IPS-NIHi7 (cell line): Measurements from ENCODE around the gene COL18A1.
"Not testable (repeated sequence)": the region's sequence is repeated elsewhere in the genome, so short reads cannot be mapped to it uniquely, and the experiment has no call there.

ENCODE experiments used
- DNase-seq: peaks from one replicate; pipeline ENCODE4 v3.0.0; 2012; ENCODE audit warnings: mixed read lengths; ENCODE audit errors: extremely low spot score

Gene COL18A1

DNA sequence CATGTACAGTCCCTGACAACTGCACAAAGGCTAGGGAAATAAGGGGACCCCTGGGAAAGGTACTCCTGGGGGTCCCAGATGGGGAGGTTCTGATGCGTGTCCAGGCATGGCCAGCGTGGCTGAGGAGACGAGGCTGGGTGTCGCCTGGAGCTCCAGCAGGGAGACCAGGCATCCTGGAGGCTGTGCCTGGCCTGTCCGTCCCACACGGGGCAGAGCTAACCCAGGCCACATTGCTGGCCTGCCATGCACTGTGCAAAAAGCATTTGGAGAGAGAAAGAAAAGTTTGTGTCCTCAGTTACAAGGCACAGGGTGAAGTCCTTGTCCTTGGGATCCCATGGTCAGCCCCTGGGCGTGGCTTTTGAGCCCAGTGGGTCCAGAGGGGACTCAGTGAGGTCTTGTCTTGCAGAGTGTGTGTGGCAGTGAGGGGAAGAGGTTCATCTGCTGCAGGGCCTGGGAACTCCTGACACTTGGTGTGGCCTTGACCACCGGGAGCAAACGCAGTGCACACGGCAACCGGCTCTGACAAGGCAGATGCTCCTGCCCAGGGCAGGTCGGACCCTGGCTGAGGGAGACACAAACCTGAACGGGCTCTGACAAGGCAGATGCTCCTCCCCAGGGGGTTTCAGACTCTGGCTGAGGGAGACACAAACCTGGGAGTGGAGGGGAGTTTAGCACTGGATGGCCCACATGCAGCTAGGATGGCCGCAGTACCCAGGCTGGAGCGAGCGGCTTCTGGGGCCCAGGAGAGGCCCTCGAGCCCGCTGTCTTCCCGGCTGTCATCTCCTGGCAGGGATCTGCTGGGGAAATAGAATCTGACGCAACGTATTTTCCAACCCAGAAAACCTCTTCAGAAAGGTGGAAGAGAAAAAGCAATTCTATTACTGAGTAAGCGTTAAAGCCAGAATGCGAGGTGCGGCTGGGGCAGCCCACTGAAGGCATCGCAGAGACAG, 37.3 kb upstream of the COL18A1 start:
- DNase-seq = no peak

DNA sequence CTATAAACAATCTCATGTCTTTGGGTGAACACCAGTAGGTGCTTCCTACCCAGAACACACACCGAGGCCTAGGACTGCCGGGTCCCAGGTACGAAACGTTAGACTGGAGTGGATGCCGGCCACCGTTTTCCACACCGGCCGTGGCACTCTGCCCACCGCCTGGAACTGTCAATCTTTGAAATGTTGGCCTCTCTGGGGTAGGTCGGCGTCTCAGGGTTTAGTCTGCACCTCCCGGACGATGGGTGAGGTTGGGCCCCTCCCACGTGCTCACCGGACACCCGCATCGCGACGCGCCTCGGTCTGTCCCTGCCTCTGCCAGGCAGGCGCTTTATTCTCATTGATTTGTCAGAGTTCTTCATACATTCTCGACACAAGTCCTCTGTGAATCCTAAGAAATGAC, 35.9 kb upstream of the COL18A1 start:
- DNase-seq = not testable (repeated sequence)

DNA sequence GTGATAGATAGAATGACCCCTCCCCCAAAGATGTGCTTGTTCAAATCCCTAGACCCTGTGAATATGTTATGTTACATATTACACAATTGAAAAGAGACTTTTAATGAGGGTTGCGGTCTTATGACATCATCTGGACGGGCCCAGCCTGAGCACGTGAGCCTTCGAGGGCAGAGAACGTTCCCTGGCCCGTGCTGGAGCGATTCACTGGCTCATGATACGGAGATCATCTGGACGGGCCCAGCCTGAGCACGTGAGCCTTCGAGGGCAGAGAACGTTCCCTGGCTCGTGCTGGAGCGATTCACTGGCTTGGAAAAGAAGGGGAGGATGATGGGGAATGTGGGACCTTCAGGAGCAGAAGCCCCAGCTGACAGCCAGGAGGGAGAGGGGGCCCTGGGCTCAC, 34.4 kb upstream of the COL18A1 start:
- no peak for DNase-seq

DNA sequence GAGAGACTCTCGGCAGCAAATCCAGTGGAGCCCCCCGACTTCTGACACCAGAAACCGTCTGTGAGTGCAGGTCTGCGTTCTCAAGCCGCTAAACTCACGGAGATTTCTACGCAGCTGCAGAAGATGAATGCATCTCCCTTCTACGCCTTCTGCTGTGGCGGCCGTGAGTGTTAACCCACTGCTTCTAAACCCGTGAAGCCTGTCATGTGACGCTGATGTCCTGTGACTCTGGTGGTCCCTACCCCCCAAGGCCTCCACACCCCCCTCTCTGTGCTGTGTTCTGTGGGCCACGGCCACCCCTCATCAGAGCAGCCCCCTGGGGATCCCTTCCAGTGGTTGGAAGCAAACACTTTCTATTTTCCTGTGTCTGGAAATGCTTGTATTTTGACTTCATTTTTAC, 33.9 kb upstream of the COL18A1 start:
- no peak for DNase-seq

DNA sequence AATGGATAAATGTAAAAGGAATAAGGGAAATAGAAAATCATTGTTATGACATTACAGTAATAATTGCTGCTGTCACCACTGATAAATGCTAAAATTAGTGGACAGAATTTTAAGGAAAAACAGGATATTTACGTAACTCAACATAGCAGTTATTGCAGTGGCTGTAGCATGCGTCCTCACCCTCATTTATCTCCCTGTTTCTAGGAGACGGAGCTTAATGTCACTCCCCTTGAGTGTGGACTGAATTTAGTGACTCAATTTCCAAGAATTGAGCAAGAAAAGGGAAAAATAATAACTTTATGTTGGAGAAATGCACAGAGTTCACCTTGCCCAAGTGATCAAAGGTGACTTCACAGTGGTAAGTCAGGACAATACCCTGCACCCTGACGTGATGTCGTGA, 33.3 kb upstream of the COL18A1 start:
- no peak for DNase-seq

DNA sequence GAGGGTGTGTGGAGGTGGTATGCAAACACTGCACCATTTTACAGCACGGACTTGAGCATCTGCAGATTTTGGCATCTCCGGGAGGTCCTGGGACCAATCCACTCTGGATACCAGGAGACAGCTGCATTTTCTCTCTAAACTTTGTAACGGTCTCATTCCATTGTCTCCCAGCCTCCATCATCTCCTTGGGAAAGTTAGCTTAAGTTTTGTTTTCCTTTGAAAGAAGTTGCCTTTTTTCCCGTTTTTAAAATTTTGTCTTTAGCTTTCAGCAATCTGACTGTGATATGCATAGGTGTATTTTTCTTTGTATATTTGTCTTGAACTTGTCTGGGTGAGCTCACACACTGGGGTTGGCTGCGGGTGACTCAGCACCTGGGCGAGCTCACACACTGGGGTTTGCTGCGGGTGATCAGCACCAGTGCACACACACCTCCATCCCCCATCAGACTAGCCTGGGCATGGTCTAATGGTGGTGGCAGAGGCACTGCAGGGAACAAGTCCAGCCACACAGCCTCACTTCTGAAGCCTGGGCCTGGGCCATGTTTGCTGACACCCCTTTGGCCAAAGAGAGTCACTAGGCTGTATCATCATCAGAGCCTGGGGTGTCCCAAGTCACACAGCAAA, 32.1 kb upstream of the COL18A1 start:
- DNase-seq = no peak

DNA sequence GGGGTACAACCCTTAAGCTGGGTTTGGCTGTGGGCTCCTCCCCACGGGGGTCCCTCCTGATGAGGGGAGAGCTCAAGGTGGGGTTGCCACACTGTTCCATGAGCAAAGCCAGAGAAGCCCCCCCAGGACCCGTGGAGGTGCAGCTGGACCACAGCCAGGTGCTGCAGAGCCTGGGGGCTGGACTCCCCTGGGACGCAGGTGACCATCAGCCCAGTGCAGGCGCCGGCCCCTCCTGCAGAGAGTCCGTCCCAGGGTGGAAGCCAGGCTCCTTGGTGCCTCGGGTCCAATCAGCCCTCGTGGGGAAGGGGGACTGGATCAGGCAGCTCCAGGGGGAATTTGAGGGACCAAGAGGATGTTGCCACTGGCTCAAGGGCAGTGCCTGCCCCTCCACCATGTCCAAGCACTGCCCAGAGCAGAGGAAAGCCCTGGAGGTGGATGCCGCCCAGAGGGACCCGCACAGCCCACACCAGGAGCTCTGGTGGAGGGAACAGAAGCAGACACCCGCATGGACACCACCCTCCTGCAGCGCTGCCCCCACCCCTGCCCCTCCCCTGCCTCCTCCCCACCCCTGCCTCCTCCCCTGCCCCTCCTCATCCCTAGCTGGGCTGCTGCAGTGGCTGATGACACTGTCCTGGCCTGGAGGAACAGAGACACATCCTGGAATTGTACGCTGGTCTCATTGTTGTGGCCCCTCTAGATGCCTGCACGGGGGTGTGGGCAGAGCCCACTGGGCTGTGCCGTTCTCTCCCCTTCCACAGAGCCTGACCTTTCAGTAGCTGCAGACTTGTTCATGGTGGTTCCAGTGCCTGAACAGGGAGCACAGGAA, 30.8 kb upstream of the COL18A1 start:
- DNase-seq = no peak

DNA sequence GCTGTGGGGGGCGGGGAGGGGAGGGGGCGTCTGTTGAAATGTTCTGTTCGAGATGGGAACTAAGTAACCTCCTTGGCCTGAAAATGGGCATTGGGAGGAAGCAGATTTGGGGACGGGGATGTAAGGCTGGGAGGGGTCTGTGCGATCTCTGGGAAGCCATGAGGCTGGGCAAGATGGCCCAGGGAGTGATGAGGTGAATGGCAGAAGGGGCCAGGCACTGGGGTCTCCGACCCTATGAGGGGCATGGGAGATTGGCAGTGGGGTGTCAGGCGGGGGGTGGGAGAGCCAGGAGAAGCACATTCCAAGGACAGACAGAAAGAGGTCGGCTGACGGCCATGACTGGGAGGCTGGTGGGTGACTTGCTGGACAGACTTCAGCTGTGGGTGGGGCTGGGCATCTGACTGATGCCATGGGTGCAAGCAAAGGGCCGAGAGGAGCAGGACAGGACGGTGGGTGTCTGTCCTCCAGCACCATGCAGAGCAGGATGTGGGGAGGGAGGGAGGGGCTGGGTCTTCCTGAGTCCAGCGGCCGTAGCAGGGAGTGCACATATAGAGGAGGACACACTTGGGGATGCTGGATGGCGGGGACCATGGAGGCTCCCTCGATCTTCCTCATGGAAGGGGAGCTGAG, 30.0 kb upstream of the COL18A1 start:
- no peak for DNase-seq

DNA sequence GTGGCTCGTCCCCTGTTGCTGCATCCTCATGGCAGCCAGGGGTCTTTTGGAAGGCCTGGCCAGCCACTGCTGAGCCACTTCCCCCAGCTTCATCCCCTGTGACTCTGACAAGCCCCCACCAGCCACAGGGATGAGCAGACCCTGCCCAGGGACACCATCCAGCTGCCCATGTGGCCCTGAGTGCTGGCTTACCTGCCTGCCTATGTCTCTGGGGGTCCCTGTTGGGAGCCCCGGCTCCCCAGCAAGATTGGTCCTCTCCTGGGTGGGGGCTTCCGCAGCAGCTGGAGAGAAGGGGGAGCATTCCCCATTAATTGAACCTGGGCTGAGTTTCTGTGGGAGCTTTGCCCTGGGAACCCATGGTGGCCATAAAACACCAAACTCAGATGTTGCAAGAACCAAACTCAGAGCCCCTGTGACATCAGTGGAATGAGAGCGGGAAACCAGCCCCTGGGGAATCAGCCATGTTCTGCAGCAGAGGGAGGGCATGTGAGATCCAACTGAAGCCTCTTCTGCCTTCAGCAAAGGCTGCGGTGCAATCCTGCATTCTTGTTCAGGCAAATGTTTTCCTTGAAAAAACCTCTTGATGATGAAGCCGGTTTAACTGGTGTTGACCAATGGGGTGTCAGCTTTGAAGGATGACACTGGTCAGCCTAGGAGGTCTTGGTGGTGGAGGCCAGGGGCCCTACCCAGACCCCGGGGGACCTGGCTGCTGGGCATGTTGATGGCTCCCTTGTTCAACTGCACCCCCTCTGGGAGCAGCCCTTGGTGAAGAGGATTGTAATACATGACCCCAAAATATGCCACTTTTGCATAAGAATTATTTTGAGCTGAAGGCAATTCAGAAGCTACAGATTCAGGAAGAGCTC, 28.3 kb upstream of the COL18A1 start:
- no peak for DNase-seq

DNA sequence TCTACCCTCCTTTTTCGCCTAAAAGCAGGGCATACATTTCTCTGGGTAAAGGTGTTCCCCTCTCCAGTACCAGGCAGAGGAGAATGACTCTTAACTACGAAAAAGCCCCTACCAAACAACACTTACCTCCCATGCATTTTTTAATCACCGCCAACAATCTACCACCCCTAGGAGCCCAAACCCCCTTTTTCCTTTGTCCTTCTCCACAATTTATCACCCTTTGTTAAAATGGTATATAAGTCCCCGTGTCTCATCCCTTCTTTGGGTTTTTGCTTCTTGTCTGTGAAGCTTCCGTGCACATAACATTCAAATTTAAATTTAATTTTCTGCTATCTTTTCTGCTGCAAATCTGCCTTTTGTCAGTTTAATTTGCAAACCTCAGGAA, 27.6 kb upstream of the COL18A1 start:
- DNase-seq = no peak

DNA sequence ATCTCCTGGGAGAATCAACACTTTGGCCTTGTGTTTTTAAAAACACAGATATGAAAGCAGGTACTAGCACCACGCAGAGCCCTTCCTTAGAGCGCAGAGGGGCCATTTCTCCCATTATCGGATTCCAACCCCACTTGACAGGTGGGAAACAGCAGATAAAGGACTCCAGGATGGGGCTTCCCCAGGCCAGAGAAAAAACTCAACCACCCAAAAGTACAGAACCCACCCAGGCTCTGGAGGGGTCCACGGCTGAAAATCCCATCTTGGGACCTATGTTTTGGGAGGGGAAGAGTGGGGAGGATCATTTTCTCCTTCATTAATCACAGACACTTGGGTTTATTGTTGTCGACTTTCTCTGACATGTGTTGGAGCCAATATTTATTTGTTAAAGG, 27.1 kb upstream of the COL18A1 start:
- DNase-seq = no peak

DNA sequence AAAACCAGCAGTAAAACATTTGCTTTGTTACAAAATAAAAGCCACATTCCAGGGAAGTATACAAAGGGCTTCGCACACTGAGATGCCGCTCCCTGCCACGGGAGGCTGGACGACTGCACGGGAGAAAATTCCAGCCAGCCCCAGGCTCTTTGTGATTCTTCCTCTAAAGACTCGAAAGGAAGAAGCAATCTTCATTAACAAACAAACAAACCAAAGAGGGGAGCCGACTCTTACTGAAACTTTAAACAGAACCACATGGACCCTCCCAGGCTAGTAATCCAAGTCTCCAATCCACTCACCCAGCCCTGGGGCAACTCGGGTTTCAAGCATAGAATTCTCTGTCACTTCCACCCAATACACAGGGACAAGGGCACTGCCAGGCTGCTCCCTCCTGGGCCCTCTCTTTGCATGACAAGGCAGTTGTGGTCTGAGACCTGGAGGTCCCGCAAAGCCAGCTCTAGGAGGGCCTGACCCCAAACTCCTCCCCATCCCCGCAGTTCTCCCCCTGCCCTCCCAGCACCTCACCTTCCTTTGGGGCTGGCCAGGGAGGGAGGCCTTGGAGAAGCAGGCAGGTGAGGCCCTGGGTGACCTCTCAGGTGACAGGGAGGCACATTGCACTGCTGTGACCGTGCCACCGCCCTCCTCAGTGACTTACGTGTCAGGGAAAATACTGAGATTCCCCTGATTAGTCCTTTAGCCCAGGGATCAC, 26.6 kb upstream of the COL18A1 start:
- DNase-seq = peak; percentile 66

DNA sequence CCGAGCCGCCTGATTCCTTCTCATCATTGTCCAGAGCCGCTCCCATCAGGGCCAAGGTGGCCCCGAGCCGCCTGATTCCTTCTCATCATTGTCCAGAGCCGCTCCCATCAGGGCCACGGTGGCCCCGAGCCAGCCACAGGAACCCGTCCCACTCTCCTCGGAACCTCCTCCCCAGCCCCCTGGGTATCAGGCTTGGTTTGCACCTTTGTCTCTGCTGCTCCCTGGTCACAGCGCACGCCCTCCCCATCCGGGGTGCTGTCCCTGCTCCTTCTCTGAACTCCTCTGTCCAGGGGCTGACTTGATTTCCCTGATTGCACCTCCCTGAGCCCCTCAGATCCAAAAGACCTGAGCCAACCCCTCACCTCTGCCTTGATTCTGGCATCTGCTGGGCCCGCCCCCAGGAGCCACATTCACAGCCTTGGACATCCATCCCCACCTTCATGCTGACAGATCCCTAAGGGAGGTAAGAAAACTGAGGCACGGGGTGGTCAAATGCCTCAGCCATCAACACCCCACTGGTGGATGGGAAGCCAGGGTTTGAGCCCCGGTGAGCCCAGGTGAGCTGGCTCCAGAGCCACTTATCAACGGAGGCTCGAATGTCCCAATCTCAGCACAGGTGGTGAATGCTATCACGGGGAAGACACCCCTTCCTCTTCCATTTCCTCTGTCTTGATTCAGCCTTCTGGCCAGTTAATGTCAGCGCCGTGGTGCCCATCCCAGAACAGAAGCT, 25.6 kb upstream of the COL18A1 start:
- DNase-seq = no peak

DNA sequence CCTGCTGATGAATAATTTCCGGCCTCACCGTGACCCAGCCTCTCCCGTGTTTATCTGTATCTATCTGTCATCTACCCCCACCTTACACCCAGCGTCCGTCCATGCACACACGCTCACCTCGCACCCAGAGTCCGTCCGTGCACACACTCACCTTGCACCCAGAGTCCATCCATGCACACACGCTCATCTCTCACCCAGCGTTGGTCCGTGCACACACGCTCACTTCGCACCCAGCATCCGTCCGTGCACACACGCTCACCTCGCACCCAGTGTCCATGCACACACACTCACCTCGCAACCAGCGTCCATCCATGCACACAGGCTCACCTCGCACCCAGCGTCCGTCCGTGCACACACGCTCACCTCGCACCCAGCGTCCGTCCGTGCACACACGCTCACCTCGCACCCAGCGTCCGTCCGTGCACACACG, 25.0 kb upstream of the COL18A1 start:
- DNase-seq = no peak

DNA sequence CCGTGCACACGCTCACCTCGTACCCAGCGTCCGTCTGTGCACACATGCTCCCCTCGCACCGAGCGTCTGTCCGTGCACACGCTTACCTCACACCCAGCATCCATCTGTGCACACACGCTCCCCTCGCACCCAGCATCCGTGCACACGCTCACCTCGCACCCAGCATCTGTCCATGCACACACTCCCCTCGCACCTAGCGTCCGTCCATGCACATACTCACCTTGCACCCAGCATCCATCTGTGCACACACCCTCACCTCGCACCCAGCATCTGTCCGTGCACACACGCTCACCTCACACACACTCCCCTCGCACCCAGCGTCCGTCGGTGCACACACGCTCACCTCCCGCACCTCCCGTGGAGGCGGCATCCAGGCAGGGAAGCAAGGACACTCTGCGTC, 24.4 kb upstream of the COL18A1 start:
- DNase-seq = no peak

DNA sequence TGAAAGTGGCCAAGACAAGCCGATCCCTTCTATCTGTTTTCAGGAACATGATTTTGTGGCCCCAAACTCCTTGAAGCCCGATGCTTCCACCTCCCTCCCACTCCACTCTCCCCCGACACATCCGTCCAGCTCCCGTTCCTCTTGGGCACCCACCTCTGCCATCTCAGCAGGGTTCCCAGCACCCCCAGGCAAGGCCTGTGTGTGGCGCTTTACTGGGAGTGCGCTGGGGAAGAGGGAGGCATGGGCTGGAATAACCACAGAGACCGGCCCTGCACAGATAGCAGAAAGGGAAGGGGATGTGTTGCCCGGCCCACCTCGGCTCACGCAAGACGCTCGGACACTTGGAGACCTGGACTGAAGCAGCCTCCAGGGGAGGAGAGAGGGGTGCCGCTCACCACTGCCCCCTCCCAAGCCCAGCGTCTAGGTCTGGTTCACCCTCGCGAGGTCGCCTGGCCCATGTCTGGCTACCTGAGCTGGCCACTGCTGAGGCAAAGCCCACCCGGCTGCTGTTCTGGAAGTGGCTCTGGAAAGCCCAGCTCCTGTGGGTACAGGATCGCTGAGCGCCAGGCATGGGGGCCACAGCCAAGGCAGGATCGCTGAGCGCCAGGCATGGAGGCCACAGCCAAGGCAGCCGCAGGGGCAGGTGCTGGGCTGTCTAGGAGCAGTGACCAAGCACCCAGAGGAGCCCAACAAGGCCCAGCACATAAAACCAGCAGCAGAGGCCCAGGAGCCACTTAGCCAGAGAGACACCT, 23.8 kb upstream of the COL18A1 start:
- no peak for DNase-seq

DNA sequence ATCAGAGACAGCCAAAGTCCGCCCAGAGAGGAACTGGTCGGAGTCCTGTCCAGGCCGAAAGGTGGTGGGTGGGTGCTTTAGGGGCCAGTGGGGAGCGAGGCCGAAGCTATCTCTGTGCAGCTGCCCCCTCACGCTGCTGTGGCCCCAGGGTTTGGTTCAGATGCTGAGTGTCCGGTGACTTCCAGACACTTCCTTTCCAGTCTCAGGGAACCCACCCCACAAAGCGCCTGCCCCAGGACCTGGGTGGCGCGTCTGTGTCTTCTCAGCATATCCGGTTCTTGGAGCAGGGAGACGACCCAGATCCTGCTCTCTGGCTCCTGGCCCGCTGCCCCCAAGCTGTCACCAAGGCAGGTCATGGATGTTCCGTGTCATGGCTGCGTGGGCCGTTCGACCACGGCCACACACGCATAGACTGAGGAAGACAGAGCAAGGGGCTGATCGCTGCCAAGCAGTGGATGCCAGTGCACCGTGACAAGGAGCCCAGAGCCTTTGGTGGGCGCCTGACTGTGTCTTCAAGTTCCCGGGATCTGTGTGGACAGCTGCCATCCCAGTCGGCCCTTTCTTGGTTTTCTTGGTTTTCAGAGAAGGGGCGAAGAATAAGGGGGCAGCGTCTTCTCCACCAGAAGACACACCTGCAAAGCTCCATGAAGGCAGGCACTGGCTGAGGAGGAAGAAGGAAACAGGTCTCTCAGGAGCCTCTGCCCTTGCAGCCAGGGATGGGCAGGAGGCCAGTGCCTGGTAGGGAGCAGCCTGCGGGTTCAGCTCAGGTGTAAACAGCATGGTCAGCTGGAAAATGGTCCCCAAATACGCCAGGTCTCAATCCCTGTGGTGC, 22.9 kb upstream of the COL18A1 start:
- DNase-seq = no peak

DNA sequence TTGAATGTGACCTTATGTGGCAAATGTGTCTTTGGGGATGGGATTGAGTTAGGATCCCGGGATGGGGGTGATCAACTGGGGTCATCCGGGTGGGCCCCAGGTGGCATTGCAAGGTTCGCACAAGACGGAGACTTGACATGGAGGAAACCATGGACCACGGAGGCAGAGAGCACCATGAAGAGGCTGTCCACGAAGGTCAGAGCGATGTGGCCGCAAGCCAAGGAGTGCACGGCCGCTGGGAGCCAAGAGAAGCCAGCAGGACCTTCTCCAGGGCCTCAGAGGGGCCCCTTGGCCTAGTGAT, 22.3 kb upstream of the COL18A1 start:
- no peak for DNase-seq
